Adrenal gland (tissue), 5 donors: Measurements from ENCODE around the gene RFX6.

ENCODE experiments used
- CTCF ChIP-seq, 6 experiments: fragments of 450-650 bp in 4 of 6; fragments of 200-600 bp in 2 of 6; sonication (generic) in 1 of 6; IDR thresholded peaks; 1 replicate in 5 of 6; 2 replicates in 1 of 6; pipeline versions ENCODE4 v1.5.1 to v1.8.0; 2016 to 2021; ENCODE audit warnings: antibody characterized with exemption in 6 of 6, mild to moderate bottlenecking in 2 of 6, moderate library complexity in 1 of 6
- POLR2A ChIP-seq, 2 donors: fragments of 450-650 bp; IDR thresholded peaks; one replicate each; pipeline ENCODE4 v1.6.1; 2017; ENCODE audit warnings: antibody characterized with exemption in 2 of 2, mild to moderate bottlenecking in 2 of 2, moderate library complexity in 1 of 2
- donor health status: DM: no; HTN: no; CAD: no.

GRCh38 chr6:116938305-116938704 is 61.3 kb downstream of the RFX6 start:
- no peak for TF ChIP-seq POLR2A (IDR thresholded peaks at IDR 0.05)
- TF ChIP-seq CTCF (IDR thresholded peaks at IDR 0.05): no peak
